Kidney (tissue), 14 donors: Measurements from ENCODE around the gene EXO5. TPM values are rescaled to one million over a fixed set of nuclear protein-coding genes. Genes with fewer than 3 reads are reported as not detected.
A peak's percentile ranks its signal among the peaks of the same experiment; 100 is the strongest.
"Not testable (repeated sequence)": the region's sequence is repeated elsewhere in the genome, so short reads cannot be mapped to it uniquely, and the experiment has no call there.

Experiments used
- DNase-seq, 5 donors: peaks; one replicate each; pipeline ENCODE4 v3.0.0-alpha.2; 2013 to 2020
- FAIRE-seq: peaks from 2 replicates; lab custom pipeline; 2012; peaks lifted over from hg19 to GRCh38; lab: Jason Lieb, UNC
- H3K27ac ChIP-seq, 2 donors: one replicate each; pipeline ENCODE4 v1.7.0; 2013; ENCODE audit warnings: low read depth in 2 of 2, low read length in 2 of 2, inconsistent platforms in 1 of 2
- H3K27me3 ChIP-seq: one replicate; pipeline ENCODE4 v1.7.1; 2013; ENCODE audit warnings: low read length, inconsistent platforms; ENCODE audit not compliant: control insufficient read depth, insufficient read depth
- H3K36me3 ChIP-seq, 3 donors: one replicate each; pipeline versions ENCODE4 v1.7.0 to v1.7.1; 2013; ENCODE audit warnings: low read length in 3 of 3, control low read depth in 1 of 3, inconsistent platforms in 1 of 3; ENCODE audit not compliant: insufficient read depth in 3 of 3, control insufficient read depth in 2 of 3
- H3K4me1 ChIP-seq, 3 donors: one replicate each; pipeline versions ENCODE4 v1.7.0 to v1.7.1; 2013; ENCODE audit warnings: low read length in 3 of 3, inconsistent platforms in 1 of 3, low read depth in 1 of 3; ENCODE audit not compliant: control insufficient read depth in 2 of 3, insufficient read depth in 2 of 3
- H3K4me3 ChIP-seq, 3 donors: one replicate each; pipeline versions ENCODE4 v1.7.0 to v1.8.1; 2013; ENCODE audit warnings: low read length in 3 of 3, control low read depth in 1 of 3, inconsistent platforms in 1 of 3
- H3K9ac ChIP-seq, 3 donors: one replicate each; pipeline versions ENCODE4 v1.7.0 to v1.7.1; 2013; ENCODE audit warnings: low read length in 3 of 3, control low read depth in 1 of 3, inconsistent platforms in 1 of 3
- H3K9me3 ChIP-seq, 3 donors: one replicate each; pipeline versions ENCODE4 v1.7.0 to v1.7.1; 2013; ENCODE audit warnings: low read length in 3 of 3, control low read depth in 1 of 3, inconsistent platforms in 1 of 3; ENCODE audit not compliant: control insufficient read depth in 2 of 3, insufficient read depth in 1 of 3
- intact Hi-C: fragments of 100-400 bp; cut with DNase I; formaldehyde crosslinking; loops from one replicate; pipeline ENCODE4 v1.11.1; 2022
- polyA plus RNA-seq: library from polyadenylated mRNA; stranded (reverse); fragments of 350-450 nt; fragmentation: Illumina TruSeq; extraction: RNeasy Lipid Tissue Mini Kit (QIAGEN cat#74804); gene quantifications from one replicate; pipeline ENCODE4 v1.2.3, GENCODE V29; 2014; ENCODE audit warnings: low read depth, low replicate concordance; ENCODE audit not compliant: insufficient read depth
- total RNA-seq: library from RNA; stranded (reverse); fragmentation: NEBNext Ultra II Directional; extraction: Animal tissue kit (Norgen Biotek cat#: 25700); gene quantifications from one replicate; pipeline ENCODE4 v1.2.1, GENCODE V29; 2021
- TF ChIP-seq, protein P1 (sequence below): IDR thresholded peaks from 3 replicates; pipeline ENCODE4 v1.5.1; 2012; ENCODE audit warnings: mild to moderate bottlenecking, moderate library complexity, borderline replicate concordance; ENCODE audit not compliant: insufficient read depth; ENCODE audit errors: extremely low read depth
- donor health status: control.
- donor health status: control.
- donor health status: control.
- donor health status: control.
- donor health status: control.
- donor health status: DM: yes; HTN: yes; CAD: no.
- donor health status: Normal renal cell carcinoma (clear cell type).

EXO5 gene
- total and polyA plus RNA-seq, 2 donors from 2014 or later, result 4.3 to 9.0 TPM

DNA sequence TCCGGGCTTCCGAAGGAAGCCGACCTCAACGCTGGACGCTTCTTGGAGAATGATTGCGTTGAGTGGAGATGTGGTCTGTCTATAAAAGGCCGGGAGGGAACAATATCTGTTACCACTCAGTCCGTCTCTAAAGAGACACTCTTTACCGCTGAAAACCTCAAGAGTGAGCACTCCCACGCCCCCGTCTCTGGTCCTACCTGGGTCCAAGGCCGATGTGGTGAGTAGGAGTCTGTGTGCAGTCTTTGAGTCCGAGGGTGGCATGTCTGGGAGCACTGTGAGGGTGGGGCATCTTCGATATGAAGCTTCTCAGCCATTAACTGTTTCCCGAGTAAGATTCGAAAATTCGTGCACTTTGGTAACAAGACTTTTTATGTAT lies 30.9 kb upstream of the EXO5 start:
- no peak overlapping the region for H3K27ac ChIP-seq

GRCh38 chr1:40478276-40478675 lies 30.3 kb upstream of the EXO5 start:
- H3K27ac ChIP-seq, result no peak overlapping the region
- peak overlapping the region in 1 of 3 donors; percentile 48 for H3K9ac ChIP-seq
- H3K36me3 ChIP-seq, result peaks cover 0 to 3% (median 0%) of the 10 kb centered on the region in 3 donors
- H3K9me3 ChIP-seq, result peaks cover 0 to 5% (median 4%) of the 10 kb centered on the region in 3 donors
- intact Hi-C loops, result no loop called here
- H3K4me1 ChIP-seq, result no peaks in the 10 kb centered on the region
- FAIRE-seq (no peak), DNase-seq (no peak)
- TF ChIP-seq, protein P1, sequence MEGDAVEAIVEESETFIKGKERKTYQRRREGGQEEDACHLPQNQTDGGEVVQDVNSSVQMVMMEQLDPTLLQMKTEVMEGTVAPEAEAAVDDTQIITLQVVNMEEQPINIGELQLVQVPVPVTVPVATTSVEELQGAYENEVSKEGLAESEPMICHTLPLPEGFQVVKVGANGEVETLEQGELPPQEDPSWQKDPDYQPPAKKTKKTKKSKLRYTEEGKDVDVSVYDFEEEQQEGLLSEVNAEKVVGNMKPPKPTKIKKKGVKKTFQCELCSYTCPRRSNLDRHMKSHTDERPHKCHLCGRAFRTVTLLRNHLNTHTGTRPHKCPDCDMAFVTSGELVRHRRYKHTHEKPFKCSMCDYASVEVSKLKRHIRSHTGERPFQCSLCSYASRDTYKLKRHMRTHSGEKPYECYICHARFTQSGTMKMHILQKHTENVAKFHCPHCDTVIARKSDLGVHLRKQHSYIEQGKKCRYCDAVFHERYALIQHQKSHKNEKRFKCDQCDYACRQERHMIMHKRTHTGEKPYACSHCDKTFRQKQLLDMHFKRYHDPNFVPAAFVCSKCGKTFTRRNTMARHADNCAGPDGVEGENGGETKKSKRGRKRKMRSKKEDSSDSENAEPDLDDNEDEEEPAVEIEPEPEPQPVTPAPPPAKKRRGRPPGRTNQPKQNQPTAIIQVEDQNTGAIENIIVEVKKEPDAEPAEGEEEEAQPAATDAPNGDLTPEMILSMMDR, result no peak
- H3K27me3 ChIP-seq, result no peaks in the 10 kb centered on the region
- H3K4me3 ChIP-seq, result peak overlapping the region; percentile 71 to 91 (median 76)

More for the DNA sequence above, 30.9 kb upstream of the EXO5 start:
- intact Hi-C loops, result no loop called here
- Histone ChIP-seq H3K9me3 (peaks cover 0 to 8% (median 4%) of the 10 kb centered on the region in 3 donors), H3K36me3 (peaks cover 0 to under 1% (median 0%) of the 10 kb centered on the region in 3 donors), H3K9ac (peak overlapping the region; percentile 48 to 71 (median 53)), H3K4me3 (peak overlapping the region; percentile 71 to 91 (median 76)), H3K4me1 (no peaks in the 10 kb centered on the region), H3K27me3 (no peaks in the 10 kb centered on the region)
- peak in 1 of 5 donors; percentile 46 for DNase-seq
- FAIRE-seq, result no peak
- TF ChIP-seq, protein P1, result no peak

GRCh38 chr1:40479156-40479555 lies 29.4 kb upstream of the EXO5 start:
- TF ChIP-seq, protein P1, result no peak
- Histone ChIP-seq H3K27me3 (no peaks in the 10 kb centered on the region), H3K9ac (no peak overlapping the region), H3K4me1 (no peaks in the 10 kb centered on the region), H3K9me3 (peaks cover 0 to 4% (median 4%) of the 10 kb centered on the region in 3 donors), H3K36me3 (peaks cover 0 to 3% (median 0%) of the 10 kb centered on the region in 3 donors), H3K4me3 (no peak overlapping the region), H3K27ac (no peak overlapping the region)
- no peak for FAIRE-seq
- intact Hi-C loops, result no loop called here
- no peak for DNase-seq

GRCh38 chr1:40495315-40495903 lies 13.2 kb upstream of the EXO5 start:
- no peak for FAIRE-seq
- TF ChIP-seq, protein P1, result no peak
- H3K27me3 ChIP-seq, result no peaks in the 10 kb centered on the region
- H3K27ac ChIP-seq, result no peak overlapping the region
- intact Hi-C loops, result no loop called here
- peaks cover 7 to 17% (median 7%) of the 10 kb centered on the region in 3 donors for H3K36me3 ChIP-seq
- no peak for DNase-seq
- H3K4me1 ChIP-seq, result no peaks in the 10 kb centered on the region
- H3K4me3 ChIP-seq, result no peak overlapping the region
- no peak overlapping the region for H3K9ac ChIP-seq
- H3K9me3 ChIP-seq, result peaks cover 3 to 53% (median 20%) of the 10 kb centered on the region in 3 donors

DNA sequence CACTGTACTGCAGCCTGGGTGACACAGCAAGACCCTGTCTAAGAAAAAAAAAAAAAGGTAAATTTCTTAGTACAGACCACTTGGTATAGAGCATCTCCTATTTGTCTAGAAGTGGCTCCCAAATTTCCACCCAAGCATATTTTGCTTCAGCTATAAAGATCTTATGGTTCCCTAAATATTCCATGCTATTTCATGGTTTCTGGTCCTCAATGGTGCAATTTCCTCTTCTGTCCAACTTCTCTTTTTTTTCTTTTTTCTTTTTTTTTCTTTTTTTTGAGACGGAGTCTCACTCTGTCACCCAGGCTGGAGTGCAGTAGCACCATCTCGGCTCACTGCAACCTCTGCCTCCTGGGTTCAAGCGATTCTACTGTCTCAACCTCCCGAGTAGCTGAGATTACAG lies 5.9 kb upstream of the EXO5 start:
- intact Hi-C loops, H3K27me3 ChIP-seq, DNase-seq, H3K36me3 ChIP-seq, H3K27ac ChIP-seq, H3K9ac ChIP-seq, H3K4me3 ChIP-seq, FAIRE-seq, H3K4me1 ChIP-seq: not testable (repeated sequence)
- peaks cover 0 to 24% (median 0%) of the 10 kb centered on the region in 3 donors for H3K9me3 ChIP-seq
